Lung (tissue), 12 donors: ENCODE measurements around the gene NEIL3. TPM values are rescaled to one million over a fixed set of nuclear protein-coding genes. Genes with fewer than 3 reads are reported as not detected.
"Not testable (repeated sequence)": the region's sequence is repeated elsewhere in the genome, so short reads cannot be mapped to it uniquely, and the experiment has no call there.

ENCODE experiments used
- ATAC-seq: fragments of 200-7000 bp; cut with Tn5 transposase; one replicate; pipeline ENCODE4 v1.9.1; 2020; ENCODE audit warnings: moderate number of reproducible peaks; ENCODE audit not compliant: insufficient read depth, low FRiP score
- DNase-seq, 3 donors: peaks; one replicate each; pipeline ENCODE4 v3.0.0-alpha.2; 2013 to 2017
- H3K27ac ChIP-seq, 2 donors: one replicate each; pipeline ENCODE4 v1.5.1; 2013; ENCODE audit warnings: mild to moderate bottlenecking in 2 of 2, moderate library complexity in 2 of 2, control low read depth in 1 of 2, inconsistent platforms in 1 of 2, low read depth in 1 of 2, low read length in 1 of 2
- H3K27me3 ChIP-seq, 3 donors: one replicate each; pipeline ENCODE4 v1.5.1; 2013; ENCODE audit warnings: low read length in 2 of 3; ENCODE audit not compliant: control insufficient read depth in 3 of 3, insufficient read depth in 3 of 3
- H3K36me3 ChIP-seq, 4 donors: one replicate each; pipeline ENCODE4 v1.5.1; 2013; ENCODE audit warnings: low read length in 4 of 4, mild to moderate bottlenecking in 1 of 4, moderate library complexity in 1 of 4; ENCODE audit not compliant: control insufficient read depth in 4 of 4, insufficient read depth in 4 of 4
- H3K4me1 ChIP-seq, 5 donors: one replicate each; pipeline ENCODE4 v1.5.1; 2013; ENCODE audit warnings: low read length in 5 of 5, mild to moderate bottlenecking in 2 of 5, moderate library complexity in 1 of 5; ENCODE audit not compliant: control insufficient read depth in 5 of 5, insufficient read depth in 5 of 5
- H3K4me3 ChIP-seq: one replicate; pipeline ENCODE4 v1.5.1; 2013; ENCODE audit warnings: mild to moderate bottlenecking, control low read depth, moderate library complexity
- H3K9ac ChIP-seq, 2 donors: one replicate each; pipeline ENCODE4 v1.5.1; 2013; ENCODE audit warnings: low read length in 2 of 2, control low read depth in 1 of 2; ENCODE audit not compliant: insufficient read depth in 1 of 2
- H3K9me3 ChIP-seq, 4 donors: one replicate each; pipeline ENCODE4 v1.5.1; 2013; ENCODE audit warnings: low read length in 3 of 4, mild to moderate bottlenecking in 1 of 4, moderate library complexity in 1 of 4; ENCODE audit not compliant: control insufficient read depth in 4 of 4, insufficient read depth in 3 of 4
- WGBS, 2 donors: extraction: QIAGEN DNeasy Blood & Tissue Kit; methylation state at CpG; one replicate each; pipeline ENCODE4 v1.1.7; 2013; 5-methylcytosine and 5-hydroxymethylcytosine counted together
- polyA plus RNA-seq, 2 donors: library from polyadenylated mRNA; stranded (reverse); fragments of 200-250 nt; gene quantifications; one replicate each; pipeline ENCODE4 v1.2.1, GENCODE V29; 2013
- total RNA-seq, 2 donors: library from RNA; depleted of rRNA in 1 of 2; stranded (reverse); fragments of >200 nt in 1 of 2; gene quantifications; one replicate each; pipeline ENCODE4 v1.2.1, GENCODE V29; 2014 to 2021
- TF ChIP-seq, protein P1 (sequence below): IDR thresholded peaks from 2 replicates; pipeline ENCODE4 v1.5.1; 2012; ENCODE audit warnings: mild to moderate bottlenecking; ENCODE audit errors: control extremely low read depth, extremely low read depth
- donor health status: control.
- donor health status: control.
- donor health status: Bipolar disorder and iron deficiency.
- donor health status: healthy.
- donor health status: DM: yes; HTN: yes; CAD: no.

NEIL3 gene
- total and polyA plus RNA-seq, 4 donors, result 0.22 to 2.0 (median 0.32) TPM

GRCh38 chr4:177302371-177303100, 7.1 kb upstream of the NEIL3 start:
- Histone ChIP-seq H3K4me1 (peaks cover 0 to 3% (median 0%) of the 10 kb centered on the region in 5 donors), H3K9ac (no peak overlapping the region), H3K9me3 (peaks cover 3 to 7% (median 5%) of the 10 kb centered on the region in 4 donors), H3K36me3 (no peaks in the 10 kb centered on the region), H3K27ac (no peak overlapping the region), H3K4me3 (no peak overlapping the region), H3K27me3 (no peaks in the 10 kb centered on the region)
- 74 to 90% methylated on average over 4 of the region's 4 CpGs for WGBS, 2 donors
- DNase-seq (peak in 1 of 3 donors; percentile 66), ATAC-seq (no peak)
- TF ChIP-seq, protein P1, sequence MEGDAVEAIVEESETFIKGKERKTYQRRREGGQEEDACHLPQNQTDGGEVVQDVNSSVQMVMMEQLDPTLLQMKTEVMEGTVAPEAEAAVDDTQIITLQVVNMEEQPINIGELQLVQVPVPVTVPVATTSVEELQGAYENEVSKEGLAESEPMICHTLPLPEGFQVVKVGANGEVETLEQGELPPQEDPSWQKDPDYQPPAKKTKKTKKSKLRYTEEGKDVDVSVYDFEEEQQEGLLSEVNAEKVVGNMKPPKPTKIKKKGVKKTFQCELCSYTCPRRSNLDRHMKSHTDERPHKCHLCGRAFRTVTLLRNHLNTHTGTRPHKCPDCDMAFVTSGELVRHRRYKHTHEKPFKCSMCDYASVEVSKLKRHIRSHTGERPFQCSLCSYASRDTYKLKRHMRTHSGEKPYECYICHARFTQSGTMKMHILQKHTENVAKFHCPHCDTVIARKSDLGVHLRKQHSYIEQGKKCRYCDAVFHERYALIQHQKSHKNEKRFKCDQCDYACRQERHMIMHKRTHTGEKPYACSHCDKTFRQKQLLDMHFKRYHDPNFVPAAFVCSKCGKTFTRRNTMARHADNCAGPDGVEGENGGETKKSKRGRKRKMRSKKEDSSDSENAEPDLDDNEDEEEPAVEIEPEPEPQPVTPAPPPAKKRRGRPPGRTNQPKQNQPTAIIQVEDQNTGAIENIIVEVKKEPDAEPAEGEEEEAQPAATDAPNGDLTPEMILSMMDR, result no peak

- TF ChIP-seq, protein P1, result no peak
- 95% methylated on average over 4 of the region's 4 CpGs for WGBS, 2 donors
- DNase-seq (no peak), ATAC-seq (no peak)
- Histone ChIP-seq H3K27me3 (no peaks in the 10 kb centered on the region), H3K4me1 (peaks cover 0 to 6% (median 0%) of the 10 kb centered on the region in 5 donors), H3K36me3 (no peaks in the 10 kb centered on the region), H3K27ac (no peak overlapping the region), H3K9ac (no peak overlapping the region), H3K9me3 (no peaks in the 10 kb centered on the region), H3K4me3 (no peak overlapping the region)
These were observed 5.6 kb upstream of the NEIL3 start for GRCh38 chr4:177304094-177304493.

GRCh38 chr4:177304864-177305263, 4.8 kb upstream of the NEIL3 start:
- H3K27ac ChIP-seq, H3K9me3 ChIP-seq, H3K4me1 ChIP-seq, ATAC-seq, H3K4me3 ChIP-seq, H3K36me3 ChIP-seq, H3K27me3 ChIP-seq, DNase-seq, H3K9ac ChIP-seq: not testable (repeated sequence)
- 99 to 100% methylated on average over 3 of the region's 3 CpGs for WGBS, 2 donors

DNA sequence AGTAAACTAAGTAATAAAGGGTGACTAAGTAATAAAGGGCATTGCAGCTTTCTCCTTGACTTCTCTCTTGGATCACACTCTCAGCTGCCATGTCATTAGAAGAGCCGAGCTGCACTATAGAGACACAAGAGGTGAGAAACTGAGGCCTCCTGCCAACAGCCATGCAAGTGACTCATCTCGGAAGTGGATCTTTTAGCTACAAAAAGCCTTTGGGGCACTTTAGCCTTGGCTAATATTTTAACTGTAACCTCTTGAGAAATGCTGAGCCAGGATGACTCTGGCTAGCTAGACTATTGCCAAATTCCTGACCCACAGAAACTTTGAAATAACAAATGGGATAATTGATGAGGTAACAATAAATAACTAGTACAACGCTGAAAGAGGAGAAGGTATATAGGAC, 1.5 kb upstream of the NEIL3 start:
- peak in 2 of 3 donors; percentile 24 to 63 for DNase-seq
- TF ChIP-seq, protein P1, result no peak
- H3K27ac ChIP-seq, result no peak overlapping the region
- H3K36me3 ChIP-seq, result no peaks in the 10 kb centered on the region
- no peaks in the 10 kb centered on the region for H3K9me3 ChIP-seq
- H3K4me3 ChIP-seq, result no peak overlapping the region
- peak; percentile 46 for ATAC-seq
- H3K4me1 ChIP-seq, result peaks cover 0 to 15% (median 3%) of the 10 kb centered on the region in 5 donors
- no peak overlapping the region for H3K9ac ChIP-seq
- no peaks in the 10 kb centered on the region for H3K27me3 ChIP-seq
- WGBS, 2 donors, result 19 to 34% methylated on average over 3 of the region's 3 CpGs
